Endothelial cell of umbilical vein (primary cell): ENCODE data around the gene ILF2.

Experiments used
- POLR2A ChIP-seq: IDR thresholded peaks from 2 replicates; pipeline ENCODE4 v1.6.1; 2012; ENCODE audit warnings: low read depth, mild to moderate bottlenecking, control low read depth, low read length
- TF ChIP-seq, protein P1 (sequence below), 2 donors: IDR thresholded peaks; 1 replicate in 1 of 2; 2 replicates in 1 of 2; pipeline ENCODE4 v1.5.1; 2011; ENCODE audit warnings: low read length in 2 of 2, mild to moderate bottlenecking in 2 of 2, moderate library complexity in 2 of 2, control low read depth in 1 of 2, inconsistent platforms in 1 of 2, low read depth in 1 of 2; ENCODE audit not compliant: insufficient read depth in 1 of 2; ENCODE audit errors: extremely low read depth in 1 of 2

DNA sequence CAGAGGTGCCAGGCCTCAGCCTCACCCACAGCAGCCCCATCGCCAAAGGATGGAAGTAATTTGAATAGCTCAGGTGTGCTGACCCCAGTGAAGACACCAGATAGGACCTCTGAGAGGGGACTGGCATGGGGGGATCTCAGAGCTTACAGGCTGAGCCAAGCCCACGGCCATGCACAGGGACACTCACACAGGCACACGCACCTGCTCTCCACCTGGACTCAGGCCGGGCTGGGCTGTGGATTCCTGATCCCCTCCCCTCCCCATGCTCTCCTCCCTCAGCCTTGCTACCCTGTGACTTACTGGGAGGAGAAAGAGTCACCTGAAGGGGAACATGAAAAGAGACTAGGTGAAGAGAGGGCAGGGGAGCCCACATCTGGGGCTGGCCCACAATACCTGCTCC lies 22.7 kb upstream of the ILF2 start:
- TF ChIP-seq, protein P1, sequence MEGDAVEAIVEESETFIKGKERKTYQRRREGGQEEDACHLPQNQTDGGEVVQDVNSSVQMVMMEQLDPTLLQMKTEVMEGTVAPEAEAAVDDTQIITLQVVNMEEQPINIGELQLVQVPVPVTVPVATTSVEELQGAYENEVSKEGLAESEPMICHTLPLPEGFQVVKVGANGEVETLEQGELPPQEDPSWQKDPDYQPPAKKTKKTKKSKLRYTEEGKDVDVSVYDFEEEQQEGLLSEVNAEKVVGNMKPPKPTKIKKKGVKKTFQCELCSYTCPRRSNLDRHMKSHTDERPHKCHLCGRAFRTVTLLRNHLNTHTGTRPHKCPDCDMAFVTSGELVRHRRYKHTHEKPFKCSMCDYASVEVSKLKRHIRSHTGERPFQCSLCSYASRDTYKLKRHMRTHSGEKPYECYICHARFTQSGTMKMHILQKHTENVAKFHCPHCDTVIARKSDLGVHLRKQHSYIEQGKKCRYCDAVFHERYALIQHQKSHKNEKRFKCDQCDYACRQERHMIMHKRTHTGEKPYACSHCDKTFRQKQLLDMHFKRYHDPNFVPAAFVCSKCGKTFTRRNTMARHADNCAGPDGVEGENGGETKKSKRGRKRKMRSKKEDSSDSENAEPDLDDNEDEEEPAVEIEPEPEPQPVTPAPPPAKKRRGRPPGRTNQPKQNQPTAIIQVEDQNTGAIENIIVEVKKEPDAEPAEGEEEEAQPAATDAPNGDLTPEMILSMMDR (IDR thresholded peaks at IDR 0.05; ENCODE audit: extremely low read depth in 1 of 2, insufficient read depth in 1 of 2, low read depth in 1 of 2, low read length in 2 of 2), result no peak
- TF ChIP-seq POLR2A, result no peak
